HEK293 (cell line): ENCODE measurements around the gene TUBA8.

ENCODE experiments used
- CTCF ChIA-PET: fragments of 350-600 bp; formaldehyde crosslinking; extraction: SDS; loops from one replicate; lab custom pipeline; 2021; ENCODE audit warnings: antibody characterized with exemption; lab: Yijun Ruan, JAX
- POLR2A ChIA-PET: fragments of 300-600 bp; formaldehyde crosslinking; extraction: SDS; loops from one replicate; lab custom pipeline; 2020; ENCODE audit warnings: antibody characterized with exemption, inconsistent platforms; lab: Yijun Ruan, JAX
- H3K27ac ChIP-seq: fragments of 200-500 bp; sonication (Bioruptor generic); 2 replicates; pipeline ENCODE4 v1.5.1; 2014; ENCODE audit warnings: low read depth, low read length, control low read depth, inconsistent platforms; ENCODE audit errors: extremely low read depth
- H3K36me3 ChIP-seq, 2 experiments: fragments of 200-500 bp in 1 of 2; sonication (Bioruptor generic) in 1 of 2; 1 replicate in 1 of 2; 2 replicates in 1 of 2; pipeline ENCODE4 v1.5.1; 2014 to 2017; ENCODE audit warnings: inconsistent platforms in 2 of 2, low read length in 2 of 2; ENCODE audit not compliant: control insufficient read depth in 2 of 2, insufficient read depth in 1 of 2
- H3K4me1 ChIP-seq: fragments of 200-500 bp; sonication (Bioruptor generic); 2 replicates; pipeline ENCODE4 v1.5.1; 2014; ENCODE audit warnings: mild to moderate bottlenecking, low read length, inconsistent platforms; ENCODE audit not compliant: control insufficient read depth, insufficient read depth
- H3K4me3 ChIP-seq: 2 replicates; pipeline ENCODE4 v1.5.1; 2011; ENCODE audit warnings: low read depth, mild to moderate bottlenecking, control low read depth, low read length, moderate library complexity
- H3K9me3 ChIP-seq: fragments of 200-500 bp; sonication (Bioruptor generic); 2 replicates; pipeline ENCODE4 v1.5.1; 2014; ENCODE audit warnings: low read depth, low read length, inconsistent platforms; ENCODE audit not compliant: control insufficient read depth, insufficient read depth
- GLIS1 ChIP-seq: fragments of 450-650 bp; formaldehyde crosslinking; IDR thresholded peaks from 2 replicates; pipeline ENCODE4 v1.5.1; 2016; ENCODE audit warnings: missing biosample characterization, missing genetic modification characterization
- GLIS2 ChIP-seq: fragments of 450-650 bp; formaldehyde crosslinking; IDR thresholded peaks from 2 replicates; pipeline ENCODE4 v1.5.1; 2016; ENCODE audit warnings: missing biosample characterization, missing genetic modification characterization
- HIC1 ChIP-seq: fragments of 450-650 bp; formaldehyde crosslinking; IDR thresholded peaks from 2 replicates; pipeline ENCODE4 v1.5.1; 2016; ENCODE audit warnings: missing biosample characterization, missing genetic modification characterization
- KLF1 ChIP-seq: fragments of 450-650 bp; formaldehyde crosslinking; IDR thresholded peaks from 2 replicates; pipeline ENCODE4 v1.5.1; 2016; ENCODE audit warnings: missing biosample characterization, missing genetic modification characterization
- KLF17 ChIP-seq: fragments of 450-650 bp; formaldehyde crosslinking; IDR thresholded peaks from 2 replicates; pipeline ENCODE4 v1.5.1; 2016; ENCODE audit warnings: missing biosample characterization, missing genetic modification characterization
- MYNN ChIP-seq: fragments of 450-650 bp; formaldehyde crosslinking; IDR thresholded peaks from 2 replicates; pipeline ENCODE4 v1.5.1; 2016; ENCODE audit warnings: missing biosample characterization, missing genetic modification characterization, borderline replicate concordance
- PRDM10 ChIP-seq: fragments of 450-650 bp; formaldehyde crosslinking; IDR thresholded peaks from 2 replicates; pipeline ENCODE4 v1.5.1; 2016; ENCODE audit warnings: missing biosample characterization, missing genetic modification characterization
- ZBTB17 ChIP-seq: fragments of 450-650 bp; formaldehyde crosslinking; IDR thresholded peaks from 2 replicates; pipeline ENCODE4 v1.5.1; 2016; ENCODE audit warnings: missing biosample characterization, missing genetic modification characterization
- ZNF223 ChIP-seq: fragments of 450-650 bp; formaldehyde crosslinking; IDR thresholded peaks from 2 replicates; pipeline ENCODE4 v1.5.1; 2016; ENCODE audit warnings: missing biosample characterization, missing genetic modification characterization
- ZNF391 ChIP-seq: fragments of 450-650 bp; formaldehyde crosslinking; IDR thresholded peaks from 2 replicates; pipeline ENCODE4 v1.5.1; 2016; ENCODE audit warnings: low read depth, missing biosample characterization, missing genetic modification characterization, borderline replicate concordance
- ZNF449 ChIP-seq: fragments of 450-650 bp; formaldehyde crosslinking; IDR thresholded peaks from 2 replicates; pipeline ENCODE4 v1.5.1; 2017; ENCODE audit warnings: missing biosample characterization, mild to moderate bottlenecking, missing genetic modification characterization, moderate library complexity
- TF ChIP-seq, protein P1 (sequence below): fragments of 450-650 bp; formaldehyde crosslinking; IDR thresholded peaks from 2 replicates; pipeline ENCODE4 v1.5.1; 2016; ENCODE audit warnings: missing biosample characterization, missing genetic modification characterization
- TF ChIP-seq, protein P2 (sequence below): fragments of 450-650 bp; formaldehyde crosslinking; optimal IDR thresholded peaks from 2 replicates; pipeline ENCODE3; 2016; ENCODE audit warnings: missing biosample characterization, mild to moderate bottlenecking, missing genetic modification characterization

The TUBA8 gene

DNA sequence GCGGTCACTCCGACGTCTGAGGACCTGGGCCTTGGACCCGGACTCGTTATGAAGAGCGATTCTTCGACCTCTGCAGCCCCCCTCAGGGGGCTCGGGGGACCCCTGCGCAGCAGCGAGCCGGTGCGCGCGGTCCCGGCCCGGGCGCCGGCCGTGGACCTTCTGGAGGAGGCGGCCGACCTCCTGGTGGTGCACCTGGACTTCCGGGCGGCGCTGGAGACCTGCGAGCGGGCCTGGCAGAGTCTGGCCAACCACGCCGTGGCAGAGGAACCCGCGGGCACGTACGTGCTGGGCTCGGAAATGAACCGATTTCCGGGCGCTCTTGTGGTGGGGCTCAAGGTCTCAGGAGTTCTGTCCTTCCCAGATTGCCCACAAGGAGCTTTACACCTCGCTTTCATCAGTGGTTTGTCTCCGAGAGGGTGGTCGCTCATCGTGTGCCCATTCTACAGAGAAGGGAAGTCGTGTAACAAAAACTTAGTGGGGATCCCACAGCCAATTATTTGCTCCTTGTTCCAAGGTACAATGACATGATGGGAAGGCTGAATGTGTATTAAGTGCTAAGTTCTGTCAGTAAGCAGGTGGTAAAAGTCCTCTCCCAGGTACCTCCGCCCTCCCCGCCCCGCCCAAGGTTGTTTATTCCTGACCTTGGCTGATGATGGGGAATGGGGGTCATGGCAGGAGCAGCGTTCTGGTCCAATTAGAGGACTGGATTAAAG, 32.1 kb upstream of the TUBA8 start:
- Histone ChIP-seq H3K36me3 (peaks cover 27 to 43% of the 10 kb centered on the region in 2 experiments), H3K27ac (peak overlapping the region; percentile 67), H3K9me3 (no peaks in the 10 kb centered on the region), H3K4me3 (peak overlapping the region; percentile 96)
- CTCF ChIA-PET: interaction anchor here (0.6 to 8.8 kb wide), 16 partner anchors 9 to 907 kb away, joined by 3 to 279 read pairs (median 4); partner anchors contain the start of gene MICAL3
- TF ChIP-seq GLIS2 (tag by site-specific recombination) (peak; percentile 53; the same call in 1 of the 2 replicates), HIC1 (tag by site-specific recombination) (0 out of 2 replicates have a peak, but pooled peaks have one; percentile 37), KLF1 (tag by site-specific recombination) (peak; percentile 52), ZNF449 (tag by site-specific recombination) (peak; percentile 88), MYNN (tag by site-specific recombination) (no peak), ZBTB17 (tag by site-specific recombination) (no peak), KLF17 (tag by site-specific recombination) (0 out of 2 replicates have a peak, but pooled peaks have one; percentile 29), ZNF223 (tag by site-specific recombination) (no peak), GLIS1 (tag by site-specific recombination) (peak; percentile 30; the same call in 1 of the 2 replicates)
- TF ChIP-seq, protein P1, sequence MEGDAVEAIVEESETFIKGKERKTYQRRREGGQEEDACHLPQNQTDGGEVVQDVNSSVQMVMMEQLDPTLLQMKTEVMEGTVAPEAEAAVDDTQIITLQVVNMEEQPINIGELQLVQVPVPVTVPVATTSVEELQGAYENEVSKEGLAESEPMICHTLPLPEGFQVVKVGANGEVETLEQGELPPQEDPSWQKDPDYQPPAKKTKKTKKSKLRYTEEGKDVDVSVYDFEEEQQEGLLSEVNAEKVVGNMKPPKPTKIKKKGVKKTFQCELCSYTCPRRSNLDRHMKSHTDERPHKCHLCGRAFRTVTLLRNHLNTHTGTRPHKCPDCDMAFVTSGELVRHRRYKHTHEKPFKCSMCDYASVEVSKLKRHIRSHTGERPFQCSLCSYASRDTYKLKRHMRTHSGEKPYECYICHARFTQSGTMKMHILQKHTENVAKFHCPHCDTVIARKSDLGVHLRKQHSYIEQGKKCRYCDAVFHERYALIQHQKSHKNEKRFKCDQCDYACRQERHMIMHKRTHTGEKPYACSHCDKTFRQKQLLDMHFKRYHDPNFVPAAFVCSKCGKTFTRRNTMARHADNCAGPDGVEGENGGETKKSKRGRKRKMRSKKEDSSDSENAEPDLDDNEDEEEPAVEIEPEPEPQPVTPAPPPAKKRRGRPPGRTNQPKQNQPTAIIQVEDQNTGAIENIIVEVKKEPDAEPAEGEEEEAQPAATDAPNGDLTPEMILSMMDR (tag by site-specific recombination): peak; percentile 36
- TF ChIP-seq, protein P2, sequence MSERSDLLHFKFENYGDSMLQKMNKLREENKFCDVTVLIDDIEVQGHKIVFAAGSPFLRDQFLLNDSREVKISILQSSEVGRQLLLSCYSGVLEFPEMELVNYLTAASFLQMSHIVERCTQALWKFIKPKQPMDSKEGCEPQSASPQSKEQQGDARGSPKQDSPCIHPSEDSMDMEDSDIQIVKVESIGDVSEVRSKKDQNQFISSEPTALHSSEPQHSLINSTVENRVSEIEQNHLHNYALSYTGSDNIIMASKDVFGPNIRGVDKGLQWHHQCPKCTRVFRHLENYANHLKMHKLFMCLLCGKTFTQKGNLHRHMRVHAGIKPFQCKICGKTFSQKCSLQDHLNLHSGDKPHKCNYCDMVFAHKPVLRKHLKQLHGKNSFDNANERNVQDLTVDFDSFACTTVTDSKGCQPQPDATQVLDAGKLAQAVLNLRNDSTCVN (tag by site-specific recombination): peak; percentile 61
- TF ChIP-seq, all 188 proteins: peak for 8
- no peaks in the 10 kb centered on the region for H3K4me1 ChIP-seq
- POLR2A ChIA-PET: interaction anchor here (0.5 to 2.9 kb wide), 18 partner anchors 9 to 439 kb away, joined by 3 to 13 read pairs (median 5); partner anchors contain the start of genes MICAL3 and USP18

DNA sequence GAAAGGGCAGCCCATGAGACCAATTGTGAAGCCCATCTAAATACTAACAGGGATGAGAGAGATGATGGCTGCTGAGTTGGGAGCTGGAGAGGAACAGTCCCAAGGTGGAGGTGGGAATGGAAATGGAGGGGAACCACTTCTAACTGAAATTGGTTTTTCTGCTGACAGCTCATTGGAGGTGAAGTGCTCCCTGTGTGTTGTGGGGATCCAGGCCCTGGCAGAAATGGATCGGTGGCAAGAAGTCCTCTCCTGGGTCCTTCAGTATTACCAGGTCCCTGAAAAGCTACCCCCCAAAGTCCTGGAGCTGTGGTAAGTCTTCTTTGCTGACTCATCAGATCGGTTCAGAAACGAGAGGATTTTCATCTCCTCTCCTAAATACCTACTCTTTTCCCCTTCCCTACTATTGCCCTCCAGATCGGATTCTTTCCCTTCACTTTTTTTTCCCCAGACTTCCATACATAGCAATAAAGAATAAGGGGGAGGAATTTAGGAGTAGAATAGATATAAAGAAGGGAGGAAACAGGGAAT, 30.8 kb upstream of the TUBA8 start:
- Histone ChIP-seq H3K9me3 (no peaks in the 10 kb centered on the region), H3K4me3 (no peak overlapping the region), H3K27ac (no peak overlapping the region), H3K4me1 (no peaks in the 10 kb centered on the region), H3K36me3 (peaks cover 38 to 56% of the 10 kb centered on the region in 2 experiments)
- peak; percentile 92 for TF ChIP-seq PRDM10 (tag by site-specific recombination)
- no peak for TF ChIP-seq ZNF391 (tag by site-specific recombination)
- POLR2A ChIA-PET: interaction anchor here (0.7 to 1.3 kb wide), 3 partner anchors 10 to 306 kb away, joined by 3 read pairs; no protein-coding TSS in a partner anchor
- CTCF ChIA-PET: interaction anchor here (0.5 to 8.8 kb wide), 6 partner anchors 9 to 250 kb away, joined by 3 to 279 read pairs (median 3); no protein-coding TSS in a partner anchor
